ENCODE results near the gene SMR3A.

Gene SMR3A

GRCh38 chr4:70382691-70383181, 22.2 kb downstream of the SMR3A start, which contains the start of gene SMR3B:
Gene SMR3B, plus strand, starts transcription at chr4:70383131. Its CDS starts 1,380 bp downstream, at chr4:70384511.
- Histone ChIP-seq H3K9ac (ENCODE audit: low read depth, low read length, poor library complexity, severe bottlenecking) (no peak within 1 kb of the TSS), H3K36me3 (ENCODE audit: insufficient read depth, low read length) (no peaks in the 10 kb centered on the region), H4K20me1 (ENCODE audit: insufficient read depth, low read length, poor library complexity, severe bottlenecking) (no peaks in the 10 kb centered on the region), H2AFZ (ENCODE audit: low read length) (no peak within 1 kb of the TSS), H3K79me2 (ENCODE audit: insufficient read depth, low read length) (no peaks in the 10 kb centered on the region), H3F3A (ENCODE audit: low read depth) (no peaks in the 10 kb centered on the region), H3K4me2 (ENCODE audit: low read depth, low read length, poor library complexity, severe bottlenecking) (no peak within 1 kb of the TSS), H3K4me1 (ENCODE audit: insufficient read depth, low read length, poor library complexity, severe bottlenecking) (no peaks in the 10 kb centered on the region), H3K27me3 (ENCODE audit: insufficient read depth, low read length, poor library complexity, severe bottlenecking) (no peaks in the 10 kb centered on the region), H3K9me3 (ENCODE audit: insufficient read depth, low read depth, low read length) (no peaks in the 10 kb centered on the region), H3K9me2 (replicated peaks; ENCODE audit: low read depth, low read length) (no peaks in the 10 kb centered on the region), H3K4me3 (ENCODE audit: low read length, poor library complexity, severe bottlenecking) (no peak within 1 kb of the TSS)
- TF ChIP-seq, protein P1, sequence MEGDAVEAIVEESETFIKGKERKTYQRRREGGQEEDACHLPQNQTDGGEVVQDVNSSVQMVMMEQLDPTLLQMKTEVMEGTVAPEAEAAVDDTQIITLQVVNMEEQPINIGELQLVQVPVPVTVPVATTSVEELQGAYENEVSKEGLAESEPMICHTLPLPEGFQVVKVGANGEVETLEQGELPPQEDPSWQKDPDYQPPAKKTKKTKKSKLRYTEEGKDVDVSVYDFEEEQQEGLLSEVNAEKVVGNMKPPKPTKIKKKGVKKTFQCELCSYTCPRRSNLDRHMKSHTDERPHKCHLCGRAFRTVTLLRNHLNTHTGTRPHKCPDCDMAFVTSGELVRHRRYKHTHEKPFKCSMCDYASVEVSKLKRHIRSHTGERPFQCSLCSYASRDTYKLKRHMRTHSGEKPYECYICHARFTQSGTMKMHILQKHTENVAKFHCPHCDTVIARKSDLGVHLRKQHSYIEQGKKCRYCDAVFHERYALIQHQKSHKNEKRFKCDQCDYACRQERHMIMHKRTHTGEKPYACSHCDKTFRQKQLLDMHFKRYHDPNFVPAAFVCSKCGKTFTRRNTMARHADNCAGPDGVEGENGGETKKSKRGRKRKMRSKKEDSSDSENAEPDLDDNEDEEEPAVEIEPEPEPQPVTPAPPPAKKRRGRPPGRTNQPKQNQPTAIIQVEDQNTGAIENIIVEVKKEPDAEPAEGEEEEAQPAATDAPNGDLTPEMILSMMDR (conservative IDR thresholded peaks at IDR 0.05; ENCODE audit: low read length), result no peak
- no peak for TF ChIP-seq EZH2phosphoT487 (IDR thresholded peaks at IDR 0.05; ENCODE audit: borderline replicate concordance)

DNA sequence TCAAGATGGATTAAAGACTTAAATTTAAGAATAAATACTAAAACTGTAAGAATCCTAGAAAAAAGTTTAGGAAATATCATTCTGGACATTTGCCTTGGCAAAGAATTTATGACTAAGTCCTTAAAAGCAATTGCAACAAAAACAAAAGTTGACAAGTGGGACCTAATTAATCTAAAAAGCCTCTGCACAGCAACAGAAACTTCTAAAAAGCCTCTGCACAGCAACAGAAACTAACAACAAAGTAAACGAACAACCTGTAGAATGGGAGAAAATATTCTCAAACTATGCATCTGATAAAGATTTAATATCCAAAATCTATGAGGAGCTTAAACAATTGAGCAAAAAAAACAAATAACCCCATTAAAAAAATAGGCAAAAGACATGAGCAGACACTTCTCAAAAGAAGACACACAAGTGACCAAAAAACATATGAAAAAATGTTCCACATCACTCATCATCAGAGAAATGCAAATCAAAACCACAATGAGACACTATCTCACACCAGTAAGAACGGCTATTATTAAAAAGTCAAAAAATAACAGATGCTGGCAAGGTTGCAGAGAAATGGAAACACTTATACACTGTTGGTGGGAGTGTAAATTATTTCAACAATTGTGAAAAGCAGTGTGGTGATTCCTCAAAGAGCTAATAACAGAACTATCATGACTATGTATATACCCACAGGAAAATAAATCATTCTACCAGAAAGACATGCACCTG, 31.7 kb downstream of the SMR3A start:
- Histone ChIP-seq H3K27me3 (ENCODE audit: insufficient read depth, low read length, poor library complexity, severe bottlenecking) (no peaks in the 10 kb centered on the region), H3K4me3 (ENCODE audit: low read length, poor library complexity, severe bottlenecking) (no peak overlapping the region), H2AFZ (ENCODE audit: low read length) (no peak overlapping the region), H3K9me3 (ENCODE audit: insufficient read depth, low read depth, low read length) (no peaks in the 10 kb centered on the region), H4K20me1 (ENCODE audit: insufficient read depth, low read length, poor library complexity, severe bottlenecking) (no peaks in the 10 kb centered on the region), H3K9me2 (replicated peaks; ENCODE audit: low read depth, low read length) (no peaks in the 10 kb centered on the region), H3F3A (ENCODE audit: low read depth) (no peaks in the 10 kb centered on the region), H3K9ac (ENCODE audit: low read depth, low read length, poor library complexity, severe bottlenecking) (no peak overlapping the region), H3K36me3 (ENCODE audit: insufficient read depth, low read length) (no peaks in the 10 kb centered on the region), H3K79me2 (ENCODE audit: insufficient read depth, low read length) (no peaks in the 10 kb centered on the region), H3K4me1 (ENCODE audit: insufficient read depth, low read length, poor library complexity, severe bottlenecking) (no peaks in the 10 kb centered on the region), H3K4me2 (ENCODE audit: low read depth, low read length, poor library complexity, severe bottlenecking) (no peak overlapping the region)
- TF ChIP-seq, protein P1 (conservative IDR thresholded peaks at IDR 0.05; ENCODE audit: low read length), result no peak
- no peak for TF ChIP-seq EZH2phosphoT487 (IDR thresholded peaks at IDR 0.05; ENCODE audit: borderline replicate concordance)

DNA sequence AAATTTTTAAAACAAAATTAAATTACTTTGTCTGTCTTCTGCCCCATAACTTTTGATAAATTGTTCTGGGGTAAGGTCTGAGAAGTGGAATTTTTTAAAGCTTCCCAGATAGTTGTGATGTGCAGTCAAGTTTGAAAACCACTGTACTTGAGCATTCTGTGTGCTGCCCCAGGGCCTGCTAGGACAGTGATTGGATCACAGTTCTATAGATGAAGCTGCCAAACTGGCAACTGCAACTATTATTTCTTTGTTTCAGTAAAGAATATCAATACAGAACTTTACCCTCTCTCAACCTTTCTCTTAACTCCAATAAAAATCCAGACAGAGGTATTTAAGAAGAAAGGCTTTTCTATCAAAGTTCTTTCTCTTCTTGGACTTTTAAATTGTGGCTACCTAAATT, 37.0 kb downstream of the SMR3A start, which contains the start of gene OPRPN:
OPRPN (plus strand) TSS at position 361 of the 400 bp plus-strand sequence. CDS start 1,346 bp downstream, outside the sequence.
- Histone ChIP-seq H3K9me2 (replicated peaks; ENCODE audit: low read depth, low read length) (no peaks in the 10 kb centered on the region), H4K20me1 (ENCODE audit: insufficient read depth, low read length, poor library complexity, severe bottlenecking) (no peaks in the 10 kb centered on the region), H3F3A (ENCODE audit: low read depth) (no peaks in the 10 kb centered on the region), H3K9ac (ENCODE audit: low read depth, low read length, poor library complexity, severe bottlenecking) (no peak within 1 kb of the TSS), H3K4me2 (ENCODE audit: low read depth, low read length, poor library complexity, severe bottlenecking) (no peak within 1 kb of the TSS), H2AFZ (ENCODE audit: low read length) (no peak within 1 kb of the TSS), H3K4me3 (ENCODE audit: low read length, poor library complexity, severe bottlenecking) (no peak within 1 kb of the TSS), H3K9me3 (ENCODE audit: insufficient read depth, low read depth, low read length) (no peaks in the 10 kb centered on the region), H3K27me3 (ENCODE audit: insufficient read depth, low read length, poor library complexity, severe bottlenecking) (no peaks in the 10 kb centered on the region), H3K36me3 (ENCODE audit: insufficient read depth, low read length) (no peaks in the 10 kb centered on the region), H3K4me1 (ENCODE audit: insufficient read depth, low read length, poor library complexity, severe bottlenecking) (no peaks in the 10 kb centered on the region), H3K79me2 (ENCODE audit: insufficient read depth, low read length) (no peaks in the 10 kb centered on the region)
- TF ChIP-seq, protein P1 (conservative IDR thresholded peaks at IDR 0.05; ENCODE audit: low read length), result no peak
- TF ChIP-seq EZH2phosphoT487 (IDR thresholded peaks at IDR 0.05; ENCODE audit: borderline replicate concordance), result no peak
